Muscle of leg (tissue), 11 donors: ENCODE measurements around the gene CCDC192. TPM values are rescaled to one million over a fixed set of nuclear protein-coding genes. Genes with fewer than 3 reads are reported as not detected.
"Not testable (repeated sequence)": the region's sequence is repeated elsewhere in the genome, so short reads cannot be mapped to it uniquely, and the experiment has no call there.

ENCODE experiments used
- DNase-seq: peaks from one replicate; pipeline ENCODE4 v3.0.0; 2013
- H3K27ac ChIP-seq: one replicate; pipeline ENCODE4 v1.5.1; 2013; ENCODE audit warnings: mild to moderate bottlenecking, low read length, control low read depth
- H3K27me3 ChIP-seq: one replicate; pipeline ENCODE4 v1.6.1; 2013; ENCODE audit warnings: low read length; ENCODE audit not compliant: control insufficient read depth, insufficient read depth
- H3K36me3 ChIP-seq: one replicate; pipeline ENCODE4 v1.6.1; 2013; ENCODE audit warnings: low read length; ENCODE audit not compliant: control insufficient read depth, insufficient read depth
- H3K4me1 ChIP-seq: one replicate; pipeline ENCODE4 v1.6.1; 2013; ENCODE audit warnings: low read length; ENCODE audit not compliant: control insufficient read depth, insufficient read depth
- H3K4me3 ChIP-seq: one replicate; pipeline ENCODE4 v1.5.1; 2013; ENCODE audit warnings: low read length, control low read depth
- H3K9me3 ChIP-seq: replicated peaks from 2 replicates; pipeline ENCODE4 v1.6.1; 2013; ENCODE audit warnings: low read depth, low read length; ENCODE audit not compliant: control insufficient read depth
- WGBS: methylation state at CpG from one replicate; pipeline ENCODE4 v1.1.5; 2013; ENCODE audit warnings: missing lambda C conversion rate; ENCODE audit not compliant: insufficient coverage; 5-methylcytosine and 5-hydroxymethylcytosine counted together
- polyA plus RNA-seq, 8 donors: library from polyadenylated mRNA; unstranded; fragments of 120-200 nt; gene quantifications; one replicate each; pipeline versions ENCODE4 v1.2.1 to v1.2.3, GENCODE V29; 2013; ENCODE audit warnings: inconsistent platforms in 1 of 8, low replicate concordance in 1 of 8; ENCODE audit not compliant: insufficient read length in 8 of 8, insufficient read depth in 1 of 8
- total RNA-seq: library from RNA; stranded (reverse); fragments of 120-200 nt; gene quantifications from one replicate; pipeline ENCODE4 v1.2.4, GENCODE V29; 2013

CCDC192 gene
- total and polyA plus RNA-seq, 9 donors, result 0.18 to 1.0 (median 0.68) TPM

- Histone ChIP-seq H3K9me3 (no peaks in the 10 kb centered on the region), H3K4me1 (no peaks in the 10 kb centered on the region), H3K36me3 (no peaks in the 10 kb centered on the region), H3K27ac (no peak overlapping the region), H3K27me3 (no peaks in the 10 kb centered on the region), H3K4me3 (no peak overlapping the region)
- no peak for DNase-seq
Measured at GRCh38 chr5:127758766-127759283, 55.6 kb downstream of the CCDC192 start.

- no peak overlapping the region for H3K27ac ChIP-seq
Measured at GRCh38 chr5:127761869-127762268, 58.7 kb downstream of the CCDC192 start.

GRCh38 chr5:127762412-127762811, 59.2 kb downstream of the CCDC192 start:
- Histone ChIP-seq H3K27me3 (no peaks in the 10 kb centered on the region), H3K27ac (no peak overlapping the region), H3K4me3 (no peak overlapping the region), H3K36me3 (no peaks in the 10 kb centered on the region), H3K9me3 (no peaks in the 10 kb centered on the region), H3K4me1 (no peaks in the 10 kb centered on the region)
- WGBS, result no CpG with 5 or more reads among the region's 3 CpGs
- no peak for DNase-seq

More at GRCh38 chr5:127761869-127762268, 58.7 kb downstream of the CCDC192 start:
- Histone ChIP-seq H3K9me3 (no peaks in the 10 kb centered on the region), H3K36me3 (no peaks in the 10 kb centered on the region), H3K4me1 (no peaks in the 10 kb centered on the region), H3K27me3 (no peaks in the 10 kb centered on the region), H3K4me3 (no peak overlapping the region)
- DNase-seq, result no peak

- Histone ChIP-seq H3K27ac (no peak overlapping the region), H3K27me3 (no peaks in the 10 kb centered on the region), H3K4me1 (no peaks in the 10 kb centered on the region), H3K9me3 (no peaks in the 10 kb centered on the region), H3K36me3 (no peaks in the 10 kb centered on the region), H3K4me3 (no peak overlapping the region)
- 73% methylated on average over 2 of the region's 2 CpGs for WGBS
- no peak for DNase-seq
Measured at GRCh38 chr5:127766676-127767335, 63.6 kb downstream of the CCDC192 start.

- Histone ChIP-seq H3K36me3 (no peaks in the 10 kb centered on the region), H3K4me1 (no peaks in the 10 kb centered on the region), H3K27me3 (no peaks in the 10 kb centered on the region), H3K27ac (no peak overlapping the region), H3K9me3 (no peaks in the 10 kb centered on the region), H3K4me3 (no peak overlapping the region)
- DNase-seq, result no peak
Measured at GRCh38 chr5:127769386-127769785, 66.2 kb downstream of the CCDC192 start.

GRCh38 chr5:127770272-127770671, 67.1 kb downstream of the CCDC192 start:
- no peaks in the 10 kb centered on the region for H3K9me3 ChIP-seq
- no peaks in the 10 kb centered on the region for H3K4me1 ChIP-seq
- H3K27ac ChIP-seq, result no peak overlapping the region
- H3K4me3 ChIP-seq, result no peak overlapping the region
- no peaks in the 10 kb centered on the region for H3K36me3 ChIP-seq
- H3K27me3 ChIP-seq, result no peaks in the 10 kb centered on the region
- no peak for DNase-seq

GRCh38 chr5:127772531-127772930, 69.3 kb downstream of the CCDC192 start:
- H3K27me3 ChIP-seq, result no peaks in the 10 kb centered on the region
- no peak for DNase-seq
- no peaks in the 10 kb centered on the region for H3K4me1 ChIP-seq
- H3K4me3 ChIP-seq, result no peak overlapping the region
- no peaks in the 10 kb centered on the region for H3K36me3 ChIP-seq
- no peaks in the 10 kb centered on the region for H3K9me3 ChIP-seq
- H3K27ac ChIP-seq, result no peak overlapping the region
- no CpG with 5 or more reads among the region's 1 CpG for WGBS

GRCh38 chr5:127774221-127774620, 71.0 kb downstream of the CCDC192 start:
- no CpG with 5 or more reads among the region's 2 CpGs for WGBS
- Histone ChIP-seq H3K4me1 (no peaks in the 10 kb centered on the region), H3K27me3 (no peaks in the 10 kb centered on the region), H3K4me3 (no peak overlapping the region), H3K27ac (no peak overlapping the region), H3K36me3 (no peaks in the 10 kb centered on the region), H3K9me3 (no peaks in the 10 kb centered on the region)
- DNase-seq, result no peak

- H3K4me1 ChIP-seq, result no peaks in the 10 kb centered on the region
- no peak overlapping the region for H3K27ac ChIP-seq
- H3K4me3 ChIP-seq, result no peak overlapping the region
- no peaks in the 10 kb centered on the region for H3K27me3 ChIP-seq
- WGBS, result 97% methylated on average over 3 of the region's 4 CpGs
- H3K9me3 ChIP-seq, result no peaks in the 10 kb centered on the region
- DNase-seq, result no peak
- H3K36me3 ChIP-seq, result no peaks in the 10 kb centered on the region
Measured at GRCh38 chr5:127776477-127776876, 73.3 kb downstream of the CCDC192 start.

- Histone ChIP-seq H3K4me3 (no peak overlapping the region), H3K27me3 (no peaks in the 10 kb centered on the region), H3K27ac (no peak overlapping the region), H3K9me3 (no peaks in the 10 kb centered on the region), H3K36me3 (no peaks in the 10 kb centered on the region), H3K4me1 (no peaks in the 10 kb centered on the region)
- DNase-seq, result no peak
Measured at GRCh38 chr5:127777957-127778356, 74.8 kb downstream of the CCDC192 start.

- not testable (repeated sequence) for H3K27me3 ChIP-seq, H3K4me1 ChIP-seq, DNase-seq, H3K4me3 ChIP-seq, H3K27ac ChIP-seq, H3K9me3 ChIP-seq, H3K36me3 ChIP-seq
- no CpG with 5 or more reads among the region's 2 CpGs for WGBS
Measured at GRCh38 chr5:127782450-127782849, 79.3 kb downstream of the CCDC192 start.
